Measurements from ENCODE around the gene ANKRD33B.

Gene ANKRD33B

GRCh38 chr5:10644192-10644591 lies 80.3 kb downstream of the ANKRD33B start:
- no peak for DNase-seq

GRCh38 chr5:10645146-10645545 lies 81.3 kb downstream of the ANKRD33B start:
- no peak for DNase-seq

GRCh38 chr5:10645671-10646070 lies 81.8 kb downstream of the ANKRD33B start:
- DNase-seq = no peak

GRCh38 chr5:10647640-10648039 lies 83.8 kb downstream of the ANKRD33B start:
- no peak for DNase-seq

DNA sequence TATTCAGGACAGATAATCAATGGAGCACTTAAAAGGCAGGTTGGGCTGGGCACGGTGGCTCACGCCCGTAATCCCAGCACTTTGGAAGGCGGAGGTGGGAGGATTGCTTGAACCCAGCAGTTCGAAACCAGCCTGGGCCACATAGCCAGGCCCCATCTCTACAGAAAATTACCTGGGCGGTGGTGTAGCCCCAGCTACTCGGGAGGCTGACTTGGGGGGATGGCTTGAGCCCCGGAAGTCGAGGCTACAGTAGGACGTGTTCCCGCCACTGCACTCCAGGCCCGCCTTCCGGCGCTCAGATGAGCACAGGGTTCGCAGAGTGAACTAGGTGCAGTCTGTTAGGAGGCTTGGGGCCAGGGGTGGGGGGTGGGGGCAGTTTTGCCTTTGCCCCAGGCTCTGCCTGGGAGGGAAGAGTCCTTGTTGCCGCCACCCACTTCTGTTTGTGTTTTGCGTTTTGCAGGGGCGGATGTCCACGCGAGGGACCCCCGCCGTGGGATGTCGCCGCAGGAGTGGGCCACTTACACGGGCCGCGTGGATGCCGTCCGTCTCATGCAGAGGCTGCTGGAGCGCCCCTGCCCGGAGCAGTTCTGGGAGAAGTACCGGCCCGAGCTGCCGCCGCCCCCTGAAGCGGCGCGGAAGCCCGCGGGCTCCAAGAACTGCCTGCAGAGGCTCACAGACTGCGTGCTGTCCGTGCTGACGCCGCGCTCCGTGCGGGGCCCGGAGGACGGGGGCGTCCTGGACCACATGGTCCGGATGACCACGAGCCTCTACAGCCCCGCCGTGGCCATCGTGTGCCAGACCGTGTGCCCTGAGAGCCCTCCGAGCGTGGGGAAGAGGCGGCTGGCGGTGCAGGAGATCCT lies 85.2 kb downstream of the ANKRD33B start:
- DNase-seq = no peak

GRCh38 chr5:10649666-10650380 lies 86.0 kb downstream of the ANKRD33B start:
- no peak for DNase-seq

DNA sequence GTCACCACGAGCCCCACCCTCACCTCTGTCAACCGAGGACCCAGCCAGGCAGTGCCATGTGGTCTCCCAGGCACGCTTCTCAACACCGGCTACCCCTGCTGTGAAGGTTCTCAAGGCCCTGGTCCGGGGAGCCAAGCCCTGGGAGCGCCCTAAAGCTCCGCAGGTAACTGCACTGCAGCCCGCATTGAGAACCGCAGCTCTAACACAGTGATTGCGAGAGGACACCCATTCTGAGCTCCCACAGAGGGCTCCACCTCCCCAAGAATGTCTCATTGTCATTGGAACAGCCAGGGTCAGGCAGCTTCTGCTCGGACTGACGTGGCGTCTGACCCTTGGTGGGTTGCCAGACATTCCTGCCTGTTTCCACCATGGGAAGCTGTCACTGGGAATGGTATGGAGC lies 88.3 kb downstream of the ANKRD33B start:
- no peak for DNase-seq

GRCh38 chr5:10652606-10653005 lies 88.7 kb downstream of the ANKRD33B start:
- DNase-seq = no peak

- DNase-seq = no peak
These were observed 89.2 kb downstream of the ANKRD33B start for GRCh38 chr5:10653043-10653442.

DNA sequence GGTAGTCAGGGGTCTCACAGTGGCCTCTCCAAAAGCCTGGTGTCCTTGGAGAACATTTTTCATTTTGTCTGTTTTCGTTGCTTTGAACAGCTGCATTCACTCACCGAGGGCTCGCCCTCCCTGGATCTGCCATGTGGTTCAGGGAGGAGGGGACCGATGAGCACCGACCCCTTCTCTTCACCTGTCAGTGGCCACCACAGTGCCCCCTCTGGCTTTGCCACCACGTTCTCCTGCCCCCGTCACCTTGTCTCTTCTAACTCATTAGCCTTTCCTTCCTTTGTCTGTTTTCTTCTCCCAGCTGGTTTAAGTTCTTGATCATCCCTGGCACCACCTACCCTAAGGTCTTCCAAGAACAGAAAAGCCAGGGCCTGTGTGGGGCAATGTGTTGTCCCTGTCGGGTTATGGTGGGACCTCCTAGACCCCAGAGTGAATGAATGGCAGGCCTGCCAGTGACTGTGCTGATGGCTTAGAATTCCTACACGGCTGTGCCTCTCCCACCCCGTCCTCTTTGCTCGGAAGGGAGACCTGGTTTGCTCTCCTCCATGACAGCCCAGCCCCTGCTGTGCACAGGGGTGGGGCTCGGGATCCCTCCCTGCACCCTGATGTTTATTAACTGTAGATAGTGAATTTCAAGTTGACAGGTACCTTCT lies 90.0 kb downstream of the ANKRD33B start:
- no peak for DNase-seq

GRCh38 chr5:10654566-10654965 lies 90.7 kb downstream of the ANKRD33B start:
- DNase-seq = no peak

DNA sequence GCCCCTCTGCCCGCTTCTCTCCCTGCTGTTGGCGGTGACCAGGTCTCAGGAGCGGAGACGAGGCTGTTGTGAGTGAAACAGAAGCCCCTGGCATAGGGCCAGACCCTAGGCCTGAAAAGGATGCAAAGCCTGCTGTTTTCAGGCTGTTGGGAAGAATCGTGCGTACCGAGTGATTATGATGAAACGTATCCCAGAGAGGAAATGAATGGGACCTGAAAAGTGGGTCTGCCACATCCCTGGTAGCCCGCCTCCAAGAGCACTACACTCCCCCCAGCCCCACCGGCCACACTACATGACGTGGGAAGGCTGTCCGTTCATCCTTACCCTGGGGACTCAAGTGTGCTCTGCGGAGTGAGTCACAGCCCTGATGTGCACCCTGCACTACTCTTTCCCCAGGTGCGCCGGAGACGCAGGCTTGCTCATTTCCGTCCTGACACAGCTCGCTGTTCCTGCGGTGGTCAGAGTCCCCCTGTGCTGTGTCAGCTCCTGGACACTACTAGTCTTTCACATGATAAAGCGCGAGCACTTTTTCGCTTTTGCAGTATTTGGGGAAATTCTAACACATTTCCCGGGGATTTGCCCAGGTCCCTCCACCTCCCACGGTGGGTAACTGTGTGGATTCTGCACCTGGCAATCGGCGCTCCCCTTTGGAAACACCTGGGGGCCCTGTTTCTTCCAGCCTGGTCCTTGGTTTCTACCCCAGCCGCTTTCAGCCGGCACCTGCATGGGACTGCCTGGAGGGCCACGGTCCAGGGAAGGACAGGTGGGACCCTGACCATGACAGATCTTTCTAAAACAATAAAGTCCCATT lies 91.5 kb downstream of the ANKRD33B start:
- no peak for DNase-seq

GRCh38 chr5:10655972-10656830 lies 92.3 kb downstream of the ANKRD33B start:
- no peak for DNase-seq

GRCh38 chr5:10658265-10658664 lies 94.4 kb downstream of the ANKRD33B start:
- DNase-seq = no peak

GRCh38 chr5:10660135-10660534 lies 96.3 kb downstream of the ANKRD33B start:
- DNase-seq = no peak

DNA sequence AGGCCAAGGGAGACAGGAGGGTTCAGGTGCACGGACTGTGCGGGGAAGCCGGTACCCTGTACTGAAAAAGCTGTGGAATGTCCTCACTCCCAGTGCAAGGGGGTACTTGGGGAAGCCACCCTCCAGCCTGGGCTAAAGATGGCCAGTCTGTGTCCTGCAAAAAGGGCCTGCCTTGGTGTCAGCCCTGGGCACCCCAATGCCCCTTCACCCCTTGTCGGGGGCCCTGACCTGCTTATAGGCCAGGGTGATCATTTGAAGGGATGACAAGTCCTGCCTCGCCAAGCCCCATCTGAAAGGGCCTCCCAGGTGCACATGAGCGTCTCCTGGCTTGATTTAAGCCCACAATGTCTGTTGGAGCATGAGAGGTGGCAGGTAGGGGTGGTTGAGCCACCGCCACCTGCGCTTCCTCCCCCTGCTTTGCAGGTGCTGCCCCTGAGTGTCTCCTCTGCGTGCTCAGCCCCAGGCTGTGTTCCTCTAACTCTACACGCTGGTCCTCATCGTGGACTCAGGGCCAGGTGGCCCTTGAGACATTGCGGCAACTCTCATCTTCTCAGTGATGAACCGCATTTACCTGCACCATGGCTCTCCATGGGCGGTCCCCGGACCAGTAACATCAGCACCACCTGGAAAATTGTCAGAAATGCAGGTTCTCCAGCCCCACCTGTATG lies 97.0 kb downstream of the ANKRD33B start:
- DNase-seq = no peak

- no peak for DNase-seq
These were observed 97.5 kb downstream of the ANKRD33B start for GRCh38 chr5:10661401-10661800.

DNA sequence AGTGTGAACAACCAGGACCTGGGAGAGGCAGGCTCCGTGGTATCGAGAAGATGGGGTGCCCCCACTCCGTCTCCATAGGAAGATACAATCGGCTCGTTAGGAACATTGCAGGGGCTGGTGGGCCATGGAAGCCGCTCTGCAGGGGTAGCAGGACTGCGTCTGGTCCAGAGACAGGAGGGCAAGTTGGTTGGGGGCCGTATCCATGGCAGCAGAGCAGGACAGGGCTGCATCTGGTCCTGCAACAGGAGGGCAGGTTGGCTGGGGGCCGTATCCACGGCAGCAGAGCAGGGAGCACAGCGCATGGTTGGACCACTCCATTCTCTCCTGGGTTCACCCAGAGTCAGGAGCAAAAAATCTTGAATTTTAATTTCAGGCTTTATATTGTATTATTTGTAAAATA lies 98.2 kb downstream of the ANKRD33B start:
- DNase-seq = no peak

GRCh38 chr5:10662661-10663488 lies 99.0 kb downstream of the ANKRD33B start:
- DNase-seq = no peak

DNA sequence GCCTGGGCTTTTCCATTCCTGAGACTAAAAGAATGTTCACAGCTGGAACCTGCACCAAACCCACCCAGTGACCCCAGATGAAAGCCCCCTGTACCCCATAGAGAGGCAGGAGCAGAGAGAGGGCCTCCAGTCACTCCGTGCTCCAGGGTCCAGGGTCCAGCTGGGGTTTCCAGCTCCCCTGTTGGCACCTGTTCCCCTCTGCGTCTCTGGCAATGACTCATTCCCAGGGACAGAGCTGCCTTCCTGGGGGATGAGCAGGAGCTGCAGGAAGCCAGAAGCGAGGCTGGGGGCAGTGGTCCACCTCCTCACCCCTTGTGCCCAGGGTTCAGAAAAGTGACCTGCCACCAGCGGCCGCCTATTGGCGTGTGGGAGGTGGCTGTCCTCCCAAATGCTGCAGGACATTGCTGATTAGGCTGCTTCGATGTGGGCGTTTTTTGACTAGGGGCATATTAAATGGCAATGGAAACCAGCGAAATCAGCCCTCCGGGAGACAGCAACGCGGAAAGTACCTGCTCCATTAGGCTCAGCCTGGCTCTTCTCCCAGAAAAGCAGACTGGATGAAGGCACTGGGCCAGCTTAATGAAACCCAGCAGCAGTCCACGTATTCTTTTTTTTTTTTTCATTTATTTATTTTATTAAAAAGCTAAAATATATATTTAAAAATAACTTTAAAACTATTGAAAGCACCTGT lies 99.8 kb downstream of the ANKRD33B start:
- DNase-seq = no peak

Measured in NCI-H1436 treated with DMSO at 0.1 percent for 48 hours (cell line).